Left ventricle myocardium inferior (tissue), 1 donor: ENCODE data around the gene DAG1. TPM values are rescaled to one million over a fixed set of nuclear protein-coding genes. Genes with fewer than 3 reads are reported as not detected.

ENCODE experiments used
- DNase-seq: peaks from one replicate; pipeline ENCODE4 v3.0.0-alpha.2; 2020
- H3K27ac ChIP-seq: fragments of 200-600 bp; replicated peaks from 2 replicates; pipeline ENCODE4 v1.8.0; 2021
- H3K27me3 ChIP-seq: fragments of 200-600 bp; 2 replicates; pipeline ENCODE4 v1.8.0; 2021; ENCODE audit warnings: low read depth
- H3K36me3 ChIP-seq: fragments of 200-600 bp; 2 replicates; pipeline ENCODE4 v1.8.0; 2021
- H3K4me1 ChIP-seq: fragments of 200-600 bp; 2 replicates; pipeline ENCODE4 v1.8.0; 2021
- H3K4me3 ChIP-seq: fragments of 200-600 bp; 2 replicates; pipeline ENCODE4 v1.8.0; 2021; ENCODE audit warnings: mild to moderate bottlenecking, moderate library complexity
- H3K9me3 ChIP-seq: fragments of 200-600 bp; replicated peaks from 2 replicates; pipeline ENCODE4 v1.8.0; 2021
- CTCF ChIP-seq: fragments of 200-600 bp; IDR thresholded peaks from 2 replicates; pipeline ENCODE4 v1.8.0; 2021; ENCODE audit warnings: antibody characterized with exemption, mild to moderate bottlenecking, borderline replicate concordance
- intact Hi-C: fragments of 100-400 bp; cut with micrococcal nuclease; formaldehyde crosslinking; loops from one replicate; pipeline ENCODE4 v1.11.0; 2022
- long read RNA-seq: library from polyadenylated mRNA; unstranded; transcript quantifications from one replicate; pipeline ENCODE4 v2.0.0, GENCODE V29; 2021
- total RNA-seq: library from RNA; stranded (reverse); fragmentation: NEBNext Ultra II Directional; extraction: Animal tissue kit (Norgen Biotek cat#: 25700); gene quantifications from one replicate; pipeline ENCODE4 v1.2.1, GENCODE V29; 2021
- donor health status: DM: no; HTN: yes; CAD: no; lungs with severe emphysema.

The DAG1 gene
- total RNA-seq, result 117 TPM
- long read RNA-seq, full-length matches to known transcripts, result 10 of 62 reads
- long read RNA-seq, partial matches to known transcripts, result 0 of 62 reads
- long read RNA-seq, other reads (novel, unspliced or antisense), result 52 of 62 reads

DNA sequence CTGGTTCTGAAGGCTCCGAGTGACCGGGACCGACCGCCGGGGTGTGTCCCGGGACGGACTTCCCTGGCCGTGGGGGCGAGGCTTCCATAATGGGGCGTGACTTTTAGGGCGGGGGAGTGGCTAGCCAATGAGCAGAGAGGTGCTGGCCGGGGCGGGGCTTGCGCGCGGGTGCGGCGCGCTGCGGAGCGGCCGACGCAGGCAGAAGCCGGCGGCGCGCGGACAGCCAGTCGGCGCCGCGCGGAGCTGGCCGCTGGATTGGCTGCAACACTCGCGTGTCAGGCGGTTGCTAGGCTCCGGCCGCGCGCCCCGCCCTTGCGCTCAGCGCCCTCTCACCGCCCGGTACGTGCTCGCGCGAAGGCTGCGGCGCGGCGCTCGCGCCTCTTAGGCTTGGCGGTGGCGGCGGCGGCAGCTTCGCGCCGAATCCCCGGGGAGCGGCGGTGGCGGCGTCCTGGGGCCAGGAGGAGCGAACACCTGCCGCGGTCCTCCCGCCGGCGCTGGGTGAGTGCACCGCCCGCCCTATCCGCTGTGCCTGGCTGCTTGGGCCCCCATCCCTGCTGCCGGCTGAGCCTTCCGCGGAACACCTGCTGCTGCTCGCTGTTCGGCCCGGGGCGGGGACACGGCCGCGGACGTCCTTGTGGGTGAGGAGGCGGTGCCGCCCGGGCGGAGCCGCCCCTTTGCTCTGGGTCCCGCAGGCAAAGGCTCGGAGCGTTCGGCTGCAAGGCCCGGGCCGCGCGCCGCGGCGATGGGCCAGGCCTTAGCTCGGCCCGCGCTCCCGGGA is at the start of gene DAG1:
DAG1 (plus strand) TSS at position 332 of the 778 bp plus-strand sequence. CDS start 40,268 bp downstream, outside the sequence.
- H3K4me1 ChIP-seq, result peaks cover 66% of the 10 kb centered on the region
- H3K4me3 ChIP-seq, result peak within 1 kb of the TSS; percentile 94
- peaks cover 4% of the 10 kb centered on the region for H3K36me3 ChIP-seq
- H3K27me3 ChIP-seq, result no peaks in the 10 kb centered on the region
- peak within 1 kb of the TSS; percentile 99 for H3K27ac ChIP-seq
- TF ChIP-seq CTCF, result no peak
- intact Hi-C loops, result no loop called here
- H3K9me3 ChIP-seq, result no peaks in the 10 kb centered on the region
- DNase-seq, result peak; percentile 98

DNA sequence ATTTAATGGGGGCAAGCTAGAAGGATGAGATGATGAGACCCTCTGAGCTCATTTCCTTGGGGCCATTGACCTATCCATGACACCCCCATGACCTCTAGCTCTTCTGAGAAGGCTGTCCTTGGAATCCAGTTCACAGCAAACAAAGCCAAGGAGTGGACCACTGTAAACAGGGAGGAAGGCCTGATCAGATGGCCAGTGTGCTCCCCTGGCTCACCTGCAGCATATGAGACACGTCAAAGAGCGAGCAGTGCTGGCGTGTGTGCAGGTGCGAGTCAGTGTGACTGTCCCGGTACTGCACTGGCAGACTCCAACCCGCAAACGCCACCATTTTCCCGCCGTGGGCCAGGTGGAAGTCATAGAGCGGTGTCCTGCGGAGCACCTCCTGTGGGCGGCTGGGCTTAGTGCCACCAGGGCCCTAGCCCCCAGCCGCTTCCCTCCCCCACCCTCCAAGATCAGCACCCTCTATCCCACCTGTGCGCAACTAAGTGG is 48.1 kb upstream of the DAG1 start:
- Histone ChIP-seq H3K27ac (peak overlapping the region; percentile 73), H3K36me3 (peaks cover 35% of the 10 kb centered on the region), H3K9me3 (no peaks in the 10 kb centered on the region), H3K4me1 (peaks cover 42% of the 10 kb centered on the region), H3K27me3 (no peaks in the 10 kb centered on the region), H3K4me3 (peak overlapping the region; percentile 68)
- intact Hi-C loops, result no loop called here
- no peak for DNase-seq
- no peak for TF ChIP-seq CTCF

- Histone ChIP-seq H3K4me1 (peaks cover 35% of the 10 kb centered on the region), H3K27me3 (no peaks in the 10 kb centered on the region), H3K36me3 (peaks cover 29% of the 10 kb centered on the region), H3K27ac (peak within 1 kb of the TSS; percentile 73), H3K9me3 (no peaks in the 10 kb centered on the region), H3K4me3 (peak within 1 kb of the TSS; percentile 68)
- no peak for TF ChIP-seq CTCF
- intact Hi-C loops, result no loop called here
- peak; percentile 65 for DNase-seq
Observed at GRCh38 chr3:49422379-49423248, 47.5 kb upstream of the DAG1 start, which contains the start of gene AMT. TSS of gene AMT (minus strand) at chr3:49422473. CDS start at chr3:49422450, 23 bp downstream.

- no peak for TF ChIP-seq CTCF
- no peak overlapping the region for H3K4me3 ChIP-seq
- H3K4me1 ChIP-seq, result peaks cover 32% of the 10 kb centered on the region
- intact Hi-C loops, result no loop called here
- DNase-seq, result no peak
- H3K36me3 ChIP-seq, result peaks cover 21% of the 10 kb centered on the region
- H3K9me3 ChIP-seq, result no peaks in the 10 kb centered on the region
- no peaks in the 10 kb centered on the region for H3K27me3 ChIP-seq
- H3K27ac ChIP-seq, result no peak overlapping the region
Observed at GRCh38 chr3:49424816-49425215, 45.3 kb upstream of the DAG1 start.

DNA sequence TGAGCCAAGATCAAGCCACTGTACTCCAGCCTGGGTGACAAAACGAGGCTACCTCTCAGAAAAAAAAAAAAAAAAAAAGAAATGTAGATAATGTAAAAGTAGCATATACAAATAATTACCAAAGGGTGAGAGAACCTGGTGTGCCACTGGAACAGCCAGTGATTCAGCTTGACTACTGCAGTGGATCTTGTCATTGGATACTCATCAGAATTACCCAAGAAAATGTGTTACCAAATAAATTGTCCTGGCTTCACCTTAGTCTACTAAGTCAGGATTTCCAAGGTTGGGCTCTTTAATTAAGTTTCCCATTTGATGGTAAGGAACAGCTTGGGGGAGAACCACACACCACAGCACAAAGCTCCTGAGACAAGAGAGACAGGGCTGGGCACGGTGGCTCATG is 42.5 kb upstream of the DAG1 start:
- no peak overlapping the region for H3K4me3 ChIP-seq
- no peak overlapping the region for H3K27ac ChIP-seq
- no peak for DNase-seq
- no peaks in the 10 kb centered on the region for H3K9me3 ChIP-seq
- H3K36me3 ChIP-seq, result peaks cover 15% of the 10 kb centered on the region
- intact Hi-C loops, result no loop called here
- H3K4me1 ChIP-seq, result peaks cover 22% of the 10 kb centered on the region
- H3K27me3 ChIP-seq, result no peaks in the 10 kb centered on the region
- TF ChIP-seq CTCF, result no peak
